AG04450 (cell line): ENCODE measurements around the gene PAX8. TPM values are rescaled to one million over a fixed set of nuclear protein-coding genes. Genes with fewer than 3 reads are reported as not detected.
"Not testable (repeated sequence)": the region's sequence is repeated elsewhere in the genome, so short reads cannot be mapped to it uniquely, and the experiment has no call there.

ENCODE experiments used
- CTCF ChIA-PET: fragments of 300-600, 350-600 bp; formaldehyde crosslinking; extraction: SDS; loops from one replicate; lab custom pipeline; 2022; ENCODE audit warnings: antibody characterized with exemption, inconsistent platforms; lab: Charles Lee
- POLR2A ChIA-PET: fragments of 350-600 bp; formaldehyde crosslinking; extraction: SDS; loops from one replicate; lab custom pipeline; 2021; ENCODE audit warnings: antibody characterized with exemption, inconsistent platforms; lab: Yijun Ruan, JAX
- DNase-seq: peaks from one replicate; pipeline ENCODE4 v3.0.0-alpha.2; 2011; ENCODE audit warnings: low read depth, low spot score
- H3K27ac ChIP-seq: one replicate; pipeline ENCODE4 v1.5.1; 2012; ENCODE audit warnings: low read depth, low read length, control low read depth
- H3K27me3 ChIP-seq: one replicate; pipeline ENCODE4 v1.6.0; 2012; ENCODE audit warnings: low read length; ENCODE audit not compliant: control insufficient read depth, insufficient read depth
- H3K4me3 ChIP-seq: 2 replicates; pipeline ENCODE4 v1.5.1; 2011; ENCODE audit warnings: mild to moderate bottlenecking, low read depth, low read length, control low read depth
- H3K9me3 ChIP-seq: 2 replicates; pipeline ENCODE4 v1.5.1; 2012; ENCODE audit warnings: low read length; ENCODE audit not compliant: control insufficient read depth, insufficient read depth
- CTCF ChIP-seq: IDR thresholded peaks from 2 replicates; pipeline ENCODE4 v1.5.1; 2011; ENCODE audit warnings: low read depth, low read length, control low read depth, inconsistent platforms
- polyA plus RNA-seq: library from polyadenylated mRNA; depleted of rRNA; stranded (reverse); fragments of >200 nt; gene quantifications from 2 replicates; pipeline ENCODE4 v1.2.3, GENCODE V29; 2011

The PAX8 gene
- polyA plus RNA-seq, 1 experiment: 1.2 TPM

GRCh38 chr2:113305146-113305545 is 26.4 kb upstream of the PAX8 start:
- peaks cover 10% of the 10 kb centered on the region for H3K27me3 ChIP-seq
- no peak for TF ChIP-seq CTCF
- no peaks in the 10 kb centered on the region for H3K9me3 ChIP-seq
- H3K27ac ChIP-seq: no peak overlapping the region
- ChIA-PET CTCF (no interaction called here), POLR2A (interaction anchor here (0.6 kb wide), 1 partner anchor 574 kb away, joined by 6 read pairs; no protein-coding TSS in a partner anchor)
- no peak for DNase-seq
- no peak overlapping the region for H3K4me3 ChIP-seq

- Histone ChIP-seq H3K27me3 (peaks cover 13% of the 10 kb centered on the region), H3K9me3 (no peaks in the 10 kb centered on the region), H3K27ac (no peak overlapping the region), H3K4me3 (no peak overlapping the region)
- no peak for TF ChIP-seq CTCF
- ChIA-PET POLR2A (interaction anchor here (0.6 kb wide), 1 partner anchor 573 kb away, joined by 6 read pairs; no protein-coding TSS in a partner anchor), CTCF (no interaction called here)
- no peak for DNase-seq
These were observed 26.0 kb upstream of the PAX8 start for GRCh38 chr2:113304702-113305101.

GRCh38 chr2:113302216-113302980 is 23.7 kb upstream of the PAX8 start:
- H3K4me3 ChIP-seq, POLR2A ChIA-PET, H3K9me3 ChIP-seq, H3K27ac ChIP-seq, DNase-seq: not testable (repeated sequence)
- CTCF ChIA-PET: interaction anchor here (1.2 kb wide), 1 partner anchor 88 kb away, joined by 3 read pairs; no protein-coding TSS in a partner anchor
- peaks cover 16% of the 10 kb centered on the region for H3K27me3 ChIP-seq

GRCh38 chr2:113300281-113300680 is 21.6 kb upstream of the PAX8 start:
- no peaks in the 10 kb centered on the region for H3K9me3 ChIP-seq
- ChIA-PET POLR2A (no interaction called here), CTCF (no interaction called here)
- peaks cover 17% of the 10 kb centered on the region for H3K27me3 ChIP-seq
- H3K4me3 ChIP-seq: no peak overlapping the region
- H3K27ac ChIP-seq: no peak overlapping the region
- DNase-seq: no peak
- no peak for TF ChIP-seq CTCF

- Histone ChIP-seq H3K27ac (no peak overlapping the region), H3K4me3 (no peak overlapping the region), H3K27me3 (peaks cover 19% of the 10 kb centered on the region), H3K9me3 (no peaks in the 10 kb centered on the region)
- TF ChIP-seq CTCF: no peak
- DNase-seq: no peak
- POLR2A ChIA-PET: no interaction called here
- CTCF ChIA-PET: interaction anchor here (0.7 kb wide), 1 partner anchor 92 kb away, joined by 5 read pairs; no protein-coding TSS in a partner anchor
These were observed 19.5 kb upstream of the PAX8 start for GRCh38 chr2:113298176-113298575.
